Activated effector memory CD4-positive, alpha-beta T cell treated with anti-CD3 and anti-CD28 coated beads, Interleukin-2, amount 50 U/mL, for 16 hours (primary cell): ENCODE data around the gene WDR27.
"Not testable (repeated sequence)": the region's sequence is repeated elsewhere in the genome, so short reads cannot be mapped to it uniquely, and the experiment has no call there.

Experiments used
- DNase-seq: peaks from one replicate; pipeline ENCODE4 v3.0.0-alpha.2; 2020

Gene WDR27

DNA sequence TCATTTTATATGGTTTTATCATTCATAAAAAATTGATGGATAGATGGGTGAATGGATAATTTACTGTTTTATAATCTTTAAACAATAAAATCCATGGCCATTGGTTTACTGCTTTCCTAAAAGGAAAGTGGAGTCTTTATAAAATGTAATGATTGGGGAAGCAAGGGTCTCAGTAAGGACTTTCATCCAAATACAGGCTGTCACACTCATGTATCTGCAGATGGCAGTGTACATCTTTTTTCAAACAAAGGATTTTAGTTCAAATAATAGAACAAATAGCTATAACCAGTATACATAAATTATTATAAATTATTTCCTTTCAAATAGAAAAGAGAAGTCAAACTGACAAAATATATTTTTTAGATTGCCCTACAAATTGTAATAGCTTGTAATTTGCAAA, 190.0 kb downstream of the WDR27 start:
- not testable (repeated sequence) for DNase-seq

DNA sequence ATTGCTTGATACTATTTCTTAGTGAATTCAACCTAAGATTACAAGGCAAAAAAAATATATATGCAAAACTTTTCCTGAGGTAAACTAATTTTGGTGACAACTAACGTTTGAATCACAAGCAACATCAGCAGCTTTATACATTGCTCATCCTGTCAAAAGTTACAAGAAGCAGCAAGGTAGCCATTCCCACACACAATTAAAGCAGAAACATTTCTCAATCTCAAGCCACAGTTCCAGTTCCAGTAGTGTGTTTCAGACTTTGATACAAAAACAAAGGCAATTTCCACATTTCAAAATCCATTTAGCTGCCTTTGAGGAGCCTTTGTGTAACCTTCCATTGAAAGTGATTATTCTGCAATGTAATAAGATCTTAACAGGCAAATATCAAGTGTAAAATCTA, 191.0 kb downstream of the WDR27 start:
- no peak for DNase-seq

DNA sequence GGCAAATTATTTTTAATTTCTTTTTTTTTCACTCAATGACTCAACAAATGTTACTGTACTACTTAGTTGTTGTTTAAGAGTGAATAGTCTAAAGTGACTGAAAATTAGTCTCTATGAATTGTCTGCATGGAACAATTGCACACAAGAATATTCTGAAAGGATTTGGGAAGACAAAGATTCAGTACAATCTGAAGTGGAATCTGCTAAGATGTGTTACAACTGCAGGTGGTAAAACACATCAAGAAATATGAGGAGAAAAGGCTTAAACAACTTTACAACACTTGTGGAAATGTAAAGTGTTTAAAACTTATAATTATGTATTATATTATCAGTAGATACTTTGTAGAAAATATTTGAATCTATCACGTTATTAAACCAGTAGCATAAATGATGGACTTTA, 193.4 kb downstream of the WDR27 start:
- DNase-seq: no peak

DNA sequence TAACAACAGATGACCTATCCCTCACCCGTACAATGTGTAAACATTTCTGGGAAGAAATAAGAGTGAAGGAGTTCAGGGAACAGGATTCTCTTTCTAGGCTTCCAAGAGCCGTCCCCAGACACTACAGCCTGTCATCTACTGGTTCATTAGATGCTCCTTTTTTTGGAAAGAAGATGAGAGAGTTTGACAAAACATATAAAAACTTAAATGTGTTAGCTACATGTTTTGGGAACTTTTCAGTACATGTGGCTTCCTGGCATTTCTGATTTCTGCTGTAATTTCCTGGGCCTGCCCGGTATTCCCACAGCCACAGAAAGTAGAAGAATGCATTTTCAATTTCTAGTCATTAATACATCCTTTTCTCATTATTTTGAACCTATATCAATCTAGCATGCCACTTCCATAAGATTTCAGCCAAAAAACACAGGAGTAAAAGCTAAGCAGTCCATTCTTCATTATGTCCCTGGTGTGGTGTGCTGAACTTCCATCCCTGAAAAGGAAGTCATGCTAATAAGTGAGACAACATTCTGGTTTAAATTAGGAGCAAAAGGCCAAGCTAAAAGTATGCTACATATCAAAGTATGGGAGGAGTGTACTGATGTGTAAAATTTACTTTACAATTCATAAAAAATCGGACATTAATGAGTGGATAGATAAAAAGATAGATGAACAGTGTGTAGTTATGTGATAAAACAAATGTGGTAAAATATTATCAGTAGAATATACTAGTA, 198.2 kb downstream of the WDR27 start:
- no peak for DNase-seq

DNA sequence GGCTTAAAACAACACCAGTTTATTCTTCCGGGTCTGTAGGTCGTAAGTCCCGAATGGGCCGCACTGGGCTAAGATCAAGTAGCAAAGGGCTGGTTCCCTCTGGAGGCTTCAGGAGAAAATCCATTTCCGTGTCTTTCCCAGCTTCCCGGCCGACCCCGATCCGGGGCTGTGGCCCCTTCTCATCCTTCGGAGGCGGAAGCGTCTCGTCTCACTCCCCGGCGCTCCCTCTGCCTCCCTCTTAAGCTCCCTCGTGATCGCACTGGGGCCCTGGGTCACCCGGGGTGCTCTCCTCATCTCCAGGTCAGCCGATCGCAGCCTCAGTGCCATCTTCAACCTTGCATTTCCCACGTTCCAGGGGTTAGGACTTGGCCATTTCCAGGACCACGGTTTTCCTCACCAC, 199.4 kb downstream of the WDR27 start:
- no peak for DNase-seq

DNA sequence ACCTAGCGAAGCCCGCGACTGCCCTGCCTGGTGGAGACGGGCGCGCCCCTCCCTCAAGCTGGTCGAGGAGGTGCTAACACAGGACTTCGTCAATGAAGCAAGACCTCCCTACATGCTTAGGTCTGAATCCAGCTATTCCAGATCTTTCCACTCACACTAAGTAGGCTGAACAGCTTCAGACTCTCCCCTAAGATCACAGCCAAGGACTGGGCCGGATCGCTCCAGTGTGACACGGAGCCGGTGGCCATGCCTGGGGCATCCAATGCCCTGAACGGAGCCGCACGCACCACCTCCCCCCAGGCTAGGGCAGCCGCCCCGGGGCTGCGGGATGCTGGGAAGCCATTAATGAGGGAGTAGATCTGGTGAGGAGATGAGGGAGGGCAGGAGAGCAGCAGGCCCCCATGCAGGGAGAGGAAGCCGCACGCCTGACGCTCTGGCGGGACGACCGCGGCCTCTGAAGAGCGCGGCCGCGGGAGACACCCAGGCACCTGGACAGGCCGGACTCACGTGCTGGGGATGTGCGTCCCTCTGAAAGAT, 200.0 kb downstream of the WDR27 start:
- no peak for DNase-seq

DNA sequence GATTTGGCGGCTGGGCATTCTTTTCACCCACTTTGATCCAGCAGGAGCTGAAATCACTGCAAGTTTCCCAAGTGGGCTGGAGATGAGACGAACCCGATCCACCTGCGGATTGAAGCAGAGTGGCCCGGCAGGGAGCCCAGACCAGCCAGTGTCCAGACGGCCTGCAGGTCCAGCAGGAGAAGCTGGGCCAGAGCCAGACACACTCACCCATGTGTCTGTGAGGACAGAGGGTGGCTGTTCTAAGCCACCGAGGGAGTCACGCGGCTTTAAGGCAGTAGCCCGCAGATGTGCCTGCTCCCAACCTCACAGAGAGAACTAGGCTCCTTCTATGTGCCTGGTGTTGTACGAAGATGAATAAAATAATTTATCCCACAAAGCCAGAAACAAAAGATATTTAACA, 200.7 kb downstream of the WDR27 start:
- DNase-seq: no peak

DNA sequence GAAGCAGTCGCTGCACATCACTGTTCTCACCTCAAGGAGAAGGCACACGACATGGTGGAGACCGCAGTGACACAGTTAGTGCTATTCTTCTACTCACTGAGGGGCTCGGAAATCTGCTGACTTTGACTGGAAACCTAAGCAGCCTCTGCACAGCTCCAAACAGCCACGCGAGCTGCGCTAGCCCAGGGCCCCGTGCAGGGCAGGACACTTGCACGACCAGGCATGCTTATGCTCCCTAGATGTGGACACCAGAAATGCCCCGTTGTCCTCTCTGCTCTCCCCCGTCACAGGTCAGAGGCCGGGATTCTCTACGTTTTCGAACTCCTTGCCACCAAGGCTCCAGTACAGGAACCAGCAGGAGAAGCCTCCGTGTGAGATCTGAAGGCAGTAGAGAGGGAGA, 201.1 kb downstream of the WDR27 start:
- DNase-seq: no peak

DNA sequence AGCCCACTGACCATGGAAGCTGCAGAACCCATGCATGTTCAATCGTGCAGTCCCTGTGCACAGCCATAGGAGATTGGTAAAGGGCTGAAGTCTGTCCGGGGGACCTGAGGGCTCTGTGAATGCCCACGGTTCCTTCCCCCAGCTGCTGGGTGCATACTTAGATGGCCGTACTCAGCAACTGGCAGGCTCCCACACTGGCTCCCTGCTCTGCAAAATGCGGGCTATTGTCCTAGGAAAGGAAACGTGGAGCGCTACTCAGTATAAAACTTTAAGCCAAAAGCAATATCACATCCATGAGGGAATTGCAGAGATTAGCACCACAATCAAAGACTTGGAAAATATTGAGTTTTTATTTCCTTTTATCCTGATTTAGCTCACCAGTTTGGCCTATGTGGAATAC, 202.0 kb downstream of the WDR27 start:
- no peak for DNase-seq

DNA sequence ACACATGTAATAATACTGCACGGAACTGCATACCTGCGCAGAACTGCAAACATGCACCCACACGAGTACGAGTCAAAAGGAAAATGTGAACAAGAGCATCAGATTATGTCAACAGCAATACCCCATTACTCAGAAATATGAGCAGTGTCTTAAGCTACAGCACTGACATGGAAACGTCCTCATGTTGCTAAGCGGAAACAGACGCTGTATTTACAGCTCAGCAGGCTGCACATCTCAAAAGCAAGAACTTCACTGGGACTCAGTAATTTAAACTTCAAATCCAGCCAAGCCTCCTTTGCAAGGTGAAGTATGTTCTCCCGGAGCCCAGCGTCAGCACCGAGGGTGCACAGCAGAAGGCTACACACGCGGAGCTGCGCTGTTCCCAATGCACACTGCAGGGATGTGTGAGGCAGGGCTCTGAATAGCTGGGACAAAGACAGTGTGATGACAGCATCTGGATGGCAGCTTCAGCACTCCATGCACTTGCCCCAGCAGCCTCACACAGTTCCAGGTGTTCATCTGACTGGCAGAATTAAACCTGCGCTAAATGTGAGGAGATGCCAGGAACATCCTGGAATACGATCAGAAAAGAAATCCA, 202.8 kb downstream of the WDR27 start:
- DNase-seq: no peak

DNA sequence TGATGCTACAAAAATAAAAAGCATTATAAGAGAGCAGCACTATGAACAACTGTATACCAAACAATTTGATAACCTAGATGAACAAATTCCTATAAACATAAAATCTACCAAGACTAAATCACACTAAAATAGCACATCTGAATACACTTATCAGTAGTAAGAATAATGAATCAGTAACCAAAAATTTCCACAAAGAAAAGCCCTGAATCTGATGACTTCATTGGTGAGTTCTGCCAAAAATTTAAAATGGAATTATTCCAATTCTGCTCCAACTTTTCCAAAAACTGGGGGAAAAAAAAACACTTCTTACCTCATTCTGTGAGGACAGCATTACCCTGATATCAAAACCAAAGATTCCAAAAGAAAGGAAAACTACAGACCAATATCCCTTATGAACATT, 206.2 kb downstream of the WDR27 start:
- no peak for DNase-seq

DNA sequence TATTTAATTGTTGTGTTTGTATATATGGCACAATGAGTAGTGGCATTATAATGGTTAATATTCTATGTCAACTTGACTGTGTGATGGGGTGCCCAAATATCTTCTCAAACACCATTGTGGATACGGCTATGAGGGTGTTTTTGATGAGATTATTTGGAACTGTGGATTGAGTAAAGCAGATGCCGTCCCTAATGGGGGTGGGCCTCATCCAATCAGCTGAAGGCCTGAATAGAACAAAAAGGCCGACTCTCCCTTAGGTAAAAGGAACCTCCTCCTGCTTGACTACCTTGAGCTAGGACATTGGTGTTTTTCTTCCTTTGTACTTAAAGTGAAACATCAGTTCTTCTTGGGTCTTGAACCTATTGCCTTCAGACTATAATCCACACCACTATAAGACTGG, 207.8 kb downstream of the WDR27 start:
- DNase-seq: no peak

DNA sequence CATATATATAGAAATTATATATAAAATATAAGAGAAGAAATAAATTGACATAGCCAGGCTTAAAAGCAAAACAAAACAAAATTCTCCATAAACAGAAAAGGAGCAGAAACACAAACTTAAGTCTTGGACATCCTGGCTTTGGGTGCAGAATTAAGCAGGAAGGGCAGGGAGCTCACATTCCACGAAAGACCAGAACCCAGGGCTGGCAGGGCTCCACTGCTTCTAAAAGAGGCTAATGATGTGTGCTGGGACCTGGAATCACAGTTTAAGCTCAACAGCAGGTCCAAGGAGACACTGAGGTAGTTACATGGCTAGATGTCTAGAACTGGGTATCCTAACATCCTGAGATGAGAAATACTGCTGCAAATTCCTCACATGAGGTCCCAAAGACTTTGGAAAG, 210.3 kb downstream of the WDR27 start:
- no peak for DNase-seq

DNA sequence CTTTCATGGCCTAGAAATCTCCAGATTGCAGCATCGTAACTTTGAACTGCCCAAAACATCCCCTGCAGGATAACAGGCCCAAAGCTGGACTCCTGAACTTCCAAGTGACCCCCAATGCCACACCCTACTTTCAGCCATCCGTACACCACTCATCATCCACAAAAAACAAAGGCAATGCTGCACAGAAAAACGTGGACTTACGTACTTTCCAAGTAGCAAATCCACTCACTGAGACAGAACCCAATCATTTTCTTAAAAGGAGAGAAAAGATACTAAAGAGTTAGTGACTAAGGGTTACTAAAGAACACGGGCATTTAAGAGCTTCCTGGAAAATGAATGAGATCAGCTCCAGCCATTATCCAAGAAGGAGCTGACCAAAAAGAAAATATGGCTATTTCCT, 211.0 kb downstream of the WDR27 start:
- no peak for DNase-seq

DNA sequence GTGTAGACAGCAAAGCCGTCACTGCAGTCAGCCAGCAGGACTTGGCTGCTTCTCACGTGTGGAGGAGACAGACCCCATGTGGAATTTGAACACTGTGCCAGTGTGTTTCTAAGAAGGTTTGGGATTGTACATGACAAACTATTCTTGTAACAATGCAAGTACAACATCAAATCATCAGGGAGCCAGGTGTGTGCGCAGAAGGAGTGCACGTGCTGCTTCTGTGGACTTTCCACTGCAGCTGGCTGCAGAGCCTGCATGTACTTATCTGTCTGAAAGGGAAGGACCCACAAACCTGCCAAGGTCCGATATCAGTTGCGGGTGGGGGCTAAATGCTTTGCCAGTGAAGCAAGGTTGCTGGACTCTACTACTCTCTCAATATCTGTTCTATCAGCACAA, 211.6 kb downstream of the WDR27 start:
- DNase-seq: no peak

DNA sequence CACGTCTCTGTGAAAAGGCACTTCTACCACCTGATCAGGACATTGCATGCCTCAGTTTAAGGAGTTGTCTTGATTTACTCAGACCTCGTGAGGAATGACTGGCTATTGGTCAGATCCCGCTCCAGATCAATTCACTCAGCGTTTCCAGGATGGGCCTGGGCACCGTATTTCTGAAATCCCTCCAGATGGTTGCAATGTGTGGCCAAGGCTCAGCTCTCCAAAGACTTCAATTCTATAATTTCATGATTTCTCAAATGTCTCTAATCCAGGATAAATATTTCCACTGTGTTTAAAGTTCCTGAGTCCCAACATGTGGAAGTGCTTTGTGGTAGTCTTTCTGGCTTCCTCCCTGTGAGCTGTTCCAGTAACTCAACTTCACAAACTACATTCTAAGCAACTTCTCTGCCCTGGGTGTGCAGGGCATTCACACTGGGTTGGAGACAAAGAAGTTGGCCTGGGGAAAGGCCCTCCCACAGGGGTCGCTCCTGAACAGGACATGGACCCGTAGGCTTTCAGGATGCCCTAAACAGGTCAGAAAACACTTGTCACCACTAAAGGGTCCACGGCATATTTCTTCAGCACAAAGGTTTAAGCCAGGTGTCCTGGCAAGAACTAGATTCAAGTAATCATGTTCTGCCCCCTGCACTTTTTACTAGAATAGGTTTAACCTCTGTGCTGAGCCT, 212.1 kb downstream of the WDR27 start:
- no peak for DNase-seq

DNA sequence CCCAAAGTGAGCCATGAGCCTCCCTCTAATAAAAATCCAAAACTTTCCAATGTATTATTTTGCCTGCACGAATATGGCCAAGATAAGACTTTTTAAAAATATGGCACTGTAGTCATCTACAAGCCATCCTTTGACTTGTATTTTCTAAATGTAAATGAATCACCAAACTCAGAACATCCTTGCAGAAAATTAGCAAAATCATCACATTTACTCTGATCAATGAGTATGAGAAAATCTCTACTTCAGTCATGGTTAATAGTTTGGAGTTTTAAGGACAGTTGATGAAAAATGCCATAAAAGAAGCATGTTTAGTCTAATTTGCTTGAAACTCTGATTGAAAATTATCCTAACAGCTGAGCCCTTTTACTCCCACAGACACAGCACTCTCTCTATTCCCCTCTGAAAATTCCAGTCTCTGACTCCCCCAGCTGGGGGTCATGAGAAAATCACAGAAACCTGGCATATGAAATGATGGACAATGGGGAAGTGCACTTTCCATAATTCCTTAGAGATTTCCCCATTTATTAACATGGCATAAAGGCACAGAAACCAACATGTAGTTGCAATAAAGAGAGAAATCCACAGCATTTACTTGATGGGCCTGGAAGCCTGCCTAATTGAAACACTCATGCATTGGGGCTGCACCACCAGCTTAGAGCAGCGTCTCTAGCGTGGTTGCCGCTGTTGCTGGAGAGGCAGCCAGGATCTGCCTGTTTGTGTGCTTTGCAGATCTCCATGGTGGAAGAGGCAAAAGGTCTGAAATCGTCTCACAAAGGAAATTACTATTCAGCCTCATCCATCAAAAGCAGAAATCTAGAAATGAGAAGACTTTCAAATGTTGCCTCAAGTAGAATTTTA, 214.0 kb downstream of the WDR27 start:
- DNase-seq: no peak

DNA sequence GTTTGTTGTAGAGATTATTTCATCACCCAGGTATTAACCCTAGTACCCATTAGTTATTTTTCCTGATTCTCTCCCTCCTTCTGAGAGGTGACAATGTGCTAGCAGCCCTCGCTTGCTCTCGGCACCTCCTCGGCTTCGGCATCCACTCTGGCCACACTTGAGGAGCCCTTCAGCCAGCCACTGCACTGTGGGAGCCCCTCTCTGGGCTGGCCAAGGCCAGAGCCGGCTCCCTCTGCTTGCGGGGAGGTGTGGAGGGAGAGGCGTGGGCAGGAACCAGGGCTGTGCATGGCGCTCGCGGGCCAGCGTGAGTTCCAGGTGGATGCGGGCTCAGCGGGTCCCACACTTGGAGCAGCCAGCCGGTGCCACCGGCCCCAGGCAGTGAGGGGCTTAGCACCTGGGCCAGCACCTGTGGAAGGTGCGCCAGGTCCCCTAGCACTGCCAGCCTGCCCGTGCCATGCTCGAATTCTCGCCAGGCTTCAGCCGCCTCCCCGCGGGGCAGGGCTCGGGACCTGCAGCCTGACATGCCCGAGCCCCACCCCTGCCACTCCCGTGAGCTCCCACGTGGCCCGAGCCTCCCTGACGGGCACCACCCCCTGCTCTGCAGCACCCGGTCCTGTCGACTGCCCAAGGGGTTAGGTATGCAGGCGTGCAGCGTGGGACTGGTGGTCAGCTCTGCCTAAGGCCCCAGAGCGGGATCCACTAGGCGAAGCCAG, 221.9 kb downstream of the WDR27 start:
- DNase-seq: no peak

DNA sequence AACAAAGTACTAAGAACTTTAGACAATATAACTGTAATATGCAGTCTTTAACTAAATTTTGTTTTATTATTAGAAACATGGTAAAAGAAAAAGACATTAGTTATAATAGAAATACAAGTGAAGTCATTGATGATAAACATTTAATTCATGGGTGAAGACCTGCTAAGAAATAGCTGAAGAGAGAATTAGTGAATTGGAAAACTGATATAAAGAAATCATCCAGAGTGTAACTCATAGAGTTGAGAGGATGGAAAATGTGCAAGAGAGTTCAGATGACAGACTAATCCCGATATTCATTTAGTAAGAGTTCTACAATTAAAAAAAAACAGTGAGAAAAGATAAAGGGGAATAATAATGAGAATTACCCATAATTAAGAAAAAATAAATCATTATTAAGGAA, 227.5 kb downstream of the WDR27 start:
- DNase-seq: no peak

DNA sequence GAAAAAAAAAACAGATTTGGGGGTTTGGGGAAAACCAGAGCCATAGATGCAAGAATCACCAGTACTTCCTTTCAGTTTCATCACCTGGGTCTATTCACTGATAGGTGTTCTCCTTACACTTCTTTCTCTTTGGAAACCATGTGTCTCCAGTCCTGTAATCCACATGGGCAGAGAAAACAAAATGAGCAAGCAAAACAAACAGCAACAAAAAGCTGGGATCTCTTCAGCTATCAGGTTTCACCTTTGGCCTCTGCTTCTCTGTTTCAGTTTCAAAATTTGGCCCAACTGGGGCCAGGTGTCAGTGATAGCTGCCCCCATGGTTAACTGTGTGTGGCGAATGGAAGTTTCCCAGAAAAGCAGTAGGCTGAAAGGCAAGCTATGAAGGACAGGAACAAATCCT, 228.2 kb downstream of the WDR27 start:
- DNase-seq: no peak

DNA sequence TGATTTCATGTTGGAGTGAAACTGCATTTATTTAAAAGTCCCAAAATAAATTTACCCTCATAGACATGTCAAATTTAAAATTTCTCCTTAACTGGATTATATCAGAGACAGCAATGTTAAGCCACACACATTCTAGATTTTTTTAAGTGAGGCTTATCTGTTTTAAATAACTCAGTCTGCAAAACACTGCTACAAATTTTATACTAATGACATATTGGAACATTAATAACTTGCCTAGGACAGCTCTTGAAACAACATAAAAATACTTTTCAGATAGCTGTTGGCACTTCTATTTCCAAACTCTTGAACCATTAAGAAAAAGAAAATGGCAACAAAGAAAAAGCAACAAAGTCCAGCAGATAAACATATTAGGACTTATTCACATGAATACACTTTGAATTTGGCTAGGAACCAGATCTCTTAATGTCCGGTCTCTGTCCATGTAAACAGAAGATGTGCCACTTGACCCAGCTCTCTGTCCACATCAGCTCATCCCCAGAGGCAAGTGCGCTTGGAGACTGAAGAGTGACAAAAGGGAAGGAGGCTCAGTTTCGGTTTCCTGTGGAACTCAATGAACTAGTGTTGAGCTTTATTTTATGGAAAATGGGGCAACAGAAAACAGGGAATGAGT, 228.9 kb downstream of the WDR27 start:
- DNase-seq: no peak

DNA sequence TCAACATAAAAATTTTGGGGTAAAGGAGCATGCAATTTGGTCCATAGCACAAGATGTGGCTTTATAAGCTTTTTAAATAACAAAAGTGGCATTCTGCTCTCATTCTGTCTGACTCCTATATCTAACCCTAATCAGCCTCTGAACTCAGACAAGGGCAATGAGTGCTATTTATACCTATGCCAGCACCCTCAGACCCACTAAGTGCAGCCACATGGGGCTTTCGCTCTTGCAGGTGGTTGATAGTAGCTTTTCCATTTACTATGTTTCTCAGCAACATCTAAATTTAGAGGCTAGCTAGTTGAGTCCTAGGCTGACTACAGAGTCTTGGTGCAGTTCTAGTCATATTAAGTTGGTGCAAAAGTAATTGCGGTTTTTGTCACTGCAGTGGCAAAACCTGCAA, 231.0 kb downstream of the WDR27 start:
- no peak for DNase-seq
